Testis (tissue), 2 donors: ENCODE data around the gene CCS.

Experiments used
- CTCF ChIP-seq, 3 experiments: fragments of 450-650 bp in 2 of 3; fragments of 200-600 bp in 1 of 3; sonication (generic) in 1 of 3; IDR thresholded peaks; one replicate each; pipeline ENCODE4 v1.5.1; 2016 to 2019; ENCODE audit warnings: antibody characterized with exemption in 3 of 3, mild to moderate bottlenecking in 2 of 3, moderate library complexity in 1 of 3
- POLR2A ChIP-seq: fragments of 450-650 bp; IDR thresholded peaks from one replicate; pipeline ENCODE4 v1.6.1; 2017; ENCODE audit warnings: antibody characterized with exemption, mild to moderate bottlenecking, moderate library complexity

DNA sequence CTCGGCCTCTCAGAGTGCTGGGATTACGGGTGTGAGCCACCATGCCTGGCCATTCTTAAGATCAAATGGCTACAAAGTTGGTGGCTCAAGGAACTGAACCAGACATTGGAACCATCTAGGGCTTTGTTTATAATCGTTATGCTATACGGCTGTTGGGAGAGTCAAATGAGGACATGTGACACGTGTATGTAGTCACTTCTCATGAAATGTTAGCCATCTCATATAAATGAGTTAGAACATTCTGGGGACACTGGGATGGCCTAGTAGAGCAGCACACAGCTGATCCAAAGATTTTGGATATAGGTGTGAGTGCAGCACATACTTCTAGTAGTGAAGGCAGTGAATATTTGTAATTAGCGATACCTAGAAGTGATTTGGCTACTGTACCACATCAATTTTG is 38.9 kb downstream of the CCS start:
- TF ChIP-seq POLR2A: no peak
- TF ChIP-seq CTCF (IDR thresholded peaks at IDR 0.05): no peak
